Fibroblast of lung (primary cell): ENCODE data around the gene SAPCD1.

ENCODE experiments used
- EZH2 ChIP-seq: IDR thresholded peaks from 2 replicates; pipeline ENCODE4 v1.5.1; 2012; ENCODE audit warnings: low read length, control low read depth, mild to moderate bottlenecking; ENCODE audit errors: missing control alignments
- TF ChIP-seq, protein P1 (sequence below), 2 donors: IDR thresholded peaks in 1 of 2; conservative IDR thresholded peaks in 1 of 2; 1 replicate in 1 of 2; 2 replicates in 1 of 2; pipeline ENCODE4 v1.5.1; 2011 to 2012; ENCODE audit warnings: low read length in 2 of 2, control low read depth in 1 of 2, inconsistent platforms in 1 of 2, low read depth in 1 of 2, mild to moderate bottlenecking in 1 of 2

DNA sequence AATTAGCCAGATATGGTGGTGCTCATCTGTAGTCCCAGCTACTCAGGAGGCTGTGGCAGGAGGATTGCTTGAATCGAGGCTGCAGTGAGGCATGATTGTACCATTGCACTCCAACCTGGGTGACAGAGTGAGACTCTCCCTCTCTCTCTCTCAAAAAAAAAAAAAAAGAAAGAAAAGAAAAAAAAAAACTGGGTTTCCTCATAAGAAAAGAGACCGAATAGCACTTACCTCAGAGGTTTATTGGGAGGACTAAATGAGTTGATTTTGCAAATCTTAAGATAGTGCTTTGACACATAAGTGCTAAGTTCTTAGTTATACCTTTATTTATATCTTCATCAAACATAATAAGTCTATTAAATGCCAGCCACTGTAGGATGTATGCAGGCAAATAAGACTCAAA, 8.4 kb downstream of the SAPCD1 start:
- TF ChIP-seq, protein P1, sequence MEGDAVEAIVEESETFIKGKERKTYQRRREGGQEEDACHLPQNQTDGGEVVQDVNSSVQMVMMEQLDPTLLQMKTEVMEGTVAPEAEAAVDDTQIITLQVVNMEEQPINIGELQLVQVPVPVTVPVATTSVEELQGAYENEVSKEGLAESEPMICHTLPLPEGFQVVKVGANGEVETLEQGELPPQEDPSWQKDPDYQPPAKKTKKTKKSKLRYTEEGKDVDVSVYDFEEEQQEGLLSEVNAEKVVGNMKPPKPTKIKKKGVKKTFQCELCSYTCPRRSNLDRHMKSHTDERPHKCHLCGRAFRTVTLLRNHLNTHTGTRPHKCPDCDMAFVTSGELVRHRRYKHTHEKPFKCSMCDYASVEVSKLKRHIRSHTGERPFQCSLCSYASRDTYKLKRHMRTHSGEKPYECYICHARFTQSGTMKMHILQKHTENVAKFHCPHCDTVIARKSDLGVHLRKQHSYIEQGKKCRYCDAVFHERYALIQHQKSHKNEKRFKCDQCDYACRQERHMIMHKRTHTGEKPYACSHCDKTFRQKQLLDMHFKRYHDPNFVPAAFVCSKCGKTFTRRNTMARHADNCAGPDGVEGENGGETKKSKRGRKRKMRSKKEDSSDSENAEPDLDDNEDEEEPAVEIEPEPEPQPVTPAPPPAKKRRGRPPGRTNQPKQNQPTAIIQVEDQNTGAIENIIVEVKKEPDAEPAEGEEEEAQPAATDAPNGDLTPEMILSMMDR (conservative IDR thresholded peaks at IDR 0.05 in 1 of 2, IDR thresholded peaks at IDR 0.05 in 1 of 2; ENCODE audit: low read depth in 1 of 2, low read length in 2 of 2), result no peak
- TF ChIP-seq EZH2, result no peak
